ENCODE results near the gene UBXN2A. TPM values are rescaled to one million over a fixed set of nuclear protein-coding genes. Genes with fewer than 3 reads are reported as not detected.

The UBXN2A gene
- 19.0 and 20.4 TPM in 2 replicates for total RNA-seq (2021; fragmentation: NEBNext Ultra II Directional; extraction: Animal tissue kit (Norgen Biotek cat#: 25700))
- 2.6 and 3.6 TPM in 2 replicates for polyA plus RNA-seq (2011; rRNA removed)
- polyA plus RNA-seq (2011; cell fraction: cytosol; rRNA removed), result 5.1 TPM
- polyA plus RNA-seq (2011; cell fraction: nucleus; rRNA removed), result 2.7 TPM
- polyA plus RNA-seq (2012, experiment 1 of 2), result 4.6 to 14.6 TPM (median 7.5 TPM) in 4 replicates
- polyA plus RNA-seq (2012, experiment 2 of 2), result 2.0 TPM
- polyA plus RNA-seq (2013, experiment 1 of 2), result 13.9 TPM
- polyA plus RNA-seq (2013, experiment 2 of 2), result 13.7 TPM
- 4.2 and 5.1 TPM in 2 replicates for polyA minus RNA-seq (2011; rRNA and poly(A)+ RNA removed)
- polyA minus RNA-seq (2011; cell fraction: cytosol; rRNA and poly(A)+ RNA removed), result 4.6 TPM
- 15.5 TPM for polyA minus RNA-seq (2011; cell fraction: nucleus; rRNA and poly(A)+ RNA removed)
- long read RNA-seq, experiment 1, full-length matches to known transcripts, result 7 of 11 reads
- long read RNA-seq, experiment 1, partial matches to known transcripts, result 1 of 11 reads
- long read RNA-seq, experiment 1, other reads (novel, unspliced or antisense), result 3 of 11 reads
- long read RNA-seq, experiment 2, partial matches to known transcripts, result 0 of 5 reads
- long read RNA-seq, experiment 2, other reads (novel, unspliced or antisense), result 5 of 5 reads

GRCh38 chr2:23939987-23940717, at the start of gene UBXN2A:
Gene UBXN2A (plus strand): TSS chr2:23940463. CDS start chr2:23958315, 17,852 bp downstream.
- Histone ChIP-seq H3K56ac (replicated peaks; ENCODE audit: insufficient read length, low read depth, low read length) (peak within 1 kb of the TSS; percentile 97), H2BK120ac (replicated peaks; ENCODE audit: low read depth, low read length) (no peak within 1 kb of the TSS), H3K18ac (ENCODE audit: extremely low read depth, low read length) (peak within 1 kb of the TSS; percentile 99), H3K27me3 (replicated peaks in 1 of 4; ENCODE audit: control insufficient read depth in 3 of 4, extremely low read depth in 1 of 4, insufficient read depth in 3 of 4, low read length in 3 of 4) (no peaks in the 10 kb centered on the region), H2BK15ac (ENCODE audit: low read length) (peak within 1 kb of the TSS; percentile 95; the same call in 1 of the 2 replicates), H3K4me1 (replicated peaks in 1 of 4; ENCODE audit: control insufficient read depth in 3 of 4, insufficient read depth in 4 of 4, low read length in 3 of 4) (peaks cover 2 to 6% (median 4%) of the 10 kb centered on the region in 4 experiments; a peak in 5 of 7 replicates), H3K9me3 (ENCODE audit: insufficient read depth in 2 of 2, low read depth in 1 of 2, low read length in 1 of 2) (no peaks in the 10 kb centered on the region), H3K79me2 (ENCODE audit: control insufficient read depth in 1 of 2, insufficient read depth in 2 of 2, low read length in 2 of 2) (peaks cover 0 to 43% of the 10 kb centered on the region in 2 experiments; a peak in 2 of 4 replicates), H2AFZ (ENCODE audit: low read length) (peak within 1 kb of the TSS; percentile 98), H4K20me1 (replicated peaks in 1 of 2; ENCODE audit: control insufficient read depth in 1 of 2, insufficient read depth in 2 of 2, low read length in 2 of 2) (peaks cover 0 to 3% of the 10 kb centered on the region in 2 experiments), H3K4me3 (ENCODE audit: extremely low read depth in 1 of 4, insufficient read depth in 2 of 4, low read depth in 3 of 4, low read length in 4 of 4) (peak within 1 kb of the TSS; percentile 57 to 83 (median 81)), H3K23ac (ENCODE audit: insufficient read length) (no peak within 1 kb of the TSS), H3K36me3 (ENCODE audit: control insufficient read depth in 2 of 4, insufficient read depth in 4 of 4, low read length in 3 of 4) (no peaks in the 10 kb centered on the region), H3K23me2 (ENCODE audit: low read depth, low read length) (peaks cover 2% of the 10 kb centered on the region), H4K8ac (ENCODE audit: extremely low read depth, insufficient read depth, low read length) (peak within 1 kb of the TSS; percentile 100), H3K4ac (replicated peaks; ENCODE audit: insufficient read length, low read depth, low read length) (peak within 1 kb of the TSS; percentile 96), H3K9ac (replicated peaks in 1 of 4; ENCODE audit: extremely low read depth in 1 of 4, low read depth in 3 of 4, low read length in 3 of 4) (peak within 1 kb of the TSS; percentile 87 to 99 (median 92)), H2BK20ac (ENCODE audit: low read length) (no peak within 1 kb of the TSS), H2BK12ac (ENCODE audit: low read depth, low read length) (peak within 1 kb of the TSS; percentile 98), H3K79me1 (ENCODE audit: low read depth, low read length) (no peaks in the 10 kb centered on the region; the same call in 1 of the 2 replicates), H4K91ac (replicated peaks; ENCODE audit: insufficient read length, low read length) (peak within 1 kb of the TSS; percentile 99), H4K5ac (ENCODE audit: insufficient read length, low read depth, low read length) (peak within 1 kb of the TSS; percentile 99), H2AK5ac (ENCODE audit: low read depth, low read length) (no peak within 1 kb of the TSS), H3K27ac (ENCODE audit: low read depth, low read length) (peak within 1 kb of the TSS; percentile 83), H3K4me2 (ENCODE audit: insufficient read depth in 1 of 2, low read depth in 2 of 2, low read length in 2 of 2) (peak within 1 kb of the TSS; percentile 91 to 92), H3K14ac (ENCODE audit: insufficient read length) (no peak within 1 kb of the TSS), H2BK5ac (ENCODE audit: low read depth, low read length) (peak within 1 kb of the TSS; percentile 98)
- ChIA-PET POLR2A (ENCODE audit: partially characterized antibody) (interaction anchor here (0.7 to 12.6 kb wide), 12 partner anchors 8 to 144 kb away, joined by 3 to 130 read pairs (median 4); partner anchors contain the start of genes ATAD2B, MFSD2B and TP53I3), CTCF (ENCODE audit: partially characterized antibody) (interaction anchor here (0.9 to 7.5 kb wide), 2 partner anchors 12 to 13 kb away, joined by 3 to 58 read pairs; partner anchors contain the start of gene ATAD2B)
- peak in 1 of 2 experiments; percentile 85 for DNase-seq (ENCODE audit: low read depth in 1 of 2, low spot score in 2 of 2)
- 1% methylated on average over 37 of the region's 77 CpGs; no CpG with 5 or more reads in 1 of the 2 experiments for WGBS, 2 experiments (ENCODE audit: extremely low coverage in 1 of 2, insufficient coverage in 1 of 2, insufficient read length in 1 of 2, insufficient replicate concordance in 2 of 2, low coverage in 1 of 2, low lambda C conversion rate in 2 of 2, missing lambda C conversion rate in 1 of 2)
- FAIRE-seq, result no peak
- no peak for TF ChIP-seq CTBP2 (IDR thresholded peaks at IDR 0.05; ENCODE audit: borderline replicate concordance, insufficient read depth, insufficient read length, low read length)
- no peak for TF ChIP-seq CTCF (IDR thresholded peaks at IDR 0.05; ENCODE audit: control extremely low read depth in 1 of 3, insufficient read depth in 1 of 3, low read depth in 1 of 3, low read length in 3 of 3)
- TF ChIP-seq KDM4A (IDR thresholded peaks at IDR 0.05; ENCODE audit: low read depth, low read length, severe bottlenecking), result peak; percentile 77
- TF ChIP-seq SP4 (IDR thresholded peaks at IDR 0.05; ENCODE audit: low read length), result no peak
- TF ChIP-seq PHF8 (conservative IDR thresholded peaks at IDR 0.05; ENCODE audit: low read depth, low read length), result peak; percentile 90

All from H1 (cell line).